ENCODE results near the gene PIK3R6. TPM values are rescaled to one million over a fixed set of nuclear protein-coding genes. Genes with fewer than 3 reads are reported as not detected.

Gene PIK3R6
- total and polyA plus RNA-seq, 8 donors: 0.16 to 1.1 (median 0.23) TPM; not detected in 2

GRCh38 chr17:8835631-8836364 lies 31.7 kb downstream of the PIK3R6 start:
- DNase-seq (no peak), ATAC-seq (no peak), FAIRE-seq (no peak)
- H3K27ac ChIP-seq: no peak overlapping the region
- H3K36me3 ChIP-seq: no peaks in the 10 kb centered on the region
- TF ChIP-seq, protein P1, sequence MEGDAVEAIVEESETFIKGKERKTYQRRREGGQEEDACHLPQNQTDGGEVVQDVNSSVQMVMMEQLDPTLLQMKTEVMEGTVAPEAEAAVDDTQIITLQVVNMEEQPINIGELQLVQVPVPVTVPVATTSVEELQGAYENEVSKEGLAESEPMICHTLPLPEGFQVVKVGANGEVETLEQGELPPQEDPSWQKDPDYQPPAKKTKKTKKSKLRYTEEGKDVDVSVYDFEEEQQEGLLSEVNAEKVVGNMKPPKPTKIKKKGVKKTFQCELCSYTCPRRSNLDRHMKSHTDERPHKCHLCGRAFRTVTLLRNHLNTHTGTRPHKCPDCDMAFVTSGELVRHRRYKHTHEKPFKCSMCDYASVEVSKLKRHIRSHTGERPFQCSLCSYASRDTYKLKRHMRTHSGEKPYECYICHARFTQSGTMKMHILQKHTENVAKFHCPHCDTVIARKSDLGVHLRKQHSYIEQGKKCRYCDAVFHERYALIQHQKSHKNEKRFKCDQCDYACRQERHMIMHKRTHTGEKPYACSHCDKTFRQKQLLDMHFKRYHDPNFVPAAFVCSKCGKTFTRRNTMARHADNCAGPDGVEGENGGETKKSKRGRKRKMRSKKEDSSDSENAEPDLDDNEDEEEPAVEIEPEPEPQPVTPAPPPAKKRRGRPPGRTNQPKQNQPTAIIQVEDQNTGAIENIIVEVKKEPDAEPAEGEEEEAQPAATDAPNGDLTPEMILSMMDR (IDR thresholded peaks at IDR 0.05): no peak
- intact Hi-C loops (cut with DNase I): no loop called here
- H3K4me3 ChIP-seq: no peak overlapping the region
- H3K4me1 ChIP-seq: no peaks in the 10 kb centered on the region
- WGBS, 2 donors: 78 to 84% methylated on average over 6 of the region's 6 CpGs
- no peaks in the 10 kb centered on the region for H3K9me3 ChIP-seq
- H3K27me3 ChIP-seq: no peaks in the 10 kb centered on the region

- WGBS, 2 donors: 87 to 91% methylated on average over 14 of the region's 14 CpGs
- Histone ChIP-seq H3K4me3 (no peak overlapping the region), H3K4me1 (no peaks in the 10 kb centered on the region), H3K27ac (no peak overlapping the region), H3K27me3 (no peaks in the 10 kb centered on the region), H3K36me3 (no peaks in the 10 kb centered on the region), H3K9me3 (no peaks in the 10 kb centered on the region)
- FAIRE-seq (no peak), ATAC-seq (no peak), DNase-seq (no peak)
- TF ChIP-seq, protein P1 (IDR thresholded peaks at IDR 0.05): no peak
- intact Hi-C loops (cut with DNase I): no loop called here
Observed at GRCh38 chr17:8835106-8835505, 32.4 kb downstream of the PIK3R6 start.

DNA sequence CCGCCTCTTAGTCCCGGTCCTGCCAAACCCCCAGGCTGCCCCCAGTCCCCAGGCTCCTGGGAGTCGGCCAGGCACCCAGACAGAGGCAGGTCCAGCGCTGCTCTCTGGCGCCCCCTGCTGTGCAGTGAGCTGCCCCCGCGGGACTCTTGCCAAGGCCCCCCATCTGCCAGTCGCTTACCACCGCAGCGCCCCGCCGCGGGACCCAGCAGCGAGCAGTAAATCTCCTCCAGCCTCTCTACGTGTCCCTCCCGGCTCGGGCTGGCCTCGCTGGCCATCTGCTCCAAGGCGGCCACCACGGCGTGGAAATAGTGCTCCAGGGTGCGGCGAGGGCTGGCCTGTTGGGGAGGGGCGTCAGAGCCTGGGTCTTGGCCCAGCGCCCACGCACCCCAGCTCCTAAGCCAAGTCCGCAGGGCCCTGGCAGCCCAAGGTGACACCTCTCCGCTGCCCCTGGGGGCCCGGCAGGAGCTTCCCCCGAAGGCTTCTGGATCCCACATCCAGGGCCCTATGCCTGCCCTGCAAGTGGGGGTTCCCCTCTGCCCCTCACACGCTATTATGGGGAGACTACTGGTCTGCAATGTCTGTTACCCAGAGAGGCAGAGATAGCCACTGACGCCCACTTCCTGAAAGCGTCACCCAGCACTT lies 34.6 kb downstream of the PIK3R6 start:
- TF ChIP-seq, protein P1 (IDR thresholded peaks at IDR 0.05): peak; percentile 18 to 29 (median 26)
- intact Hi-C loops (cut with DNase I): no loop called here
- H3K9me3 ChIP-seq: no peaks in the 10 kb centered on the region
- no peak overlapping the region for H3K4me3 ChIP-seq
- 32 to 43% methylated on average over 30 to 33 of the region's 33 CpGs for WGBS, 2 donors
- DNase-seq: peak in 3 of 6 donors; percentile 45 to 68 (median 62)
- no peak for FAIRE-seq
- H3K27ac ChIP-seq: no peak overlapping the region
- H3K4me1 ChIP-seq: no peaks in the 10 kb centered on the region
- no peaks in the 10 kb centered on the region for H3K36me3 ChIP-seq
- no peaks in the 10 kb centered on the region for H3K27me3 ChIP-seq
- ATAC-seq: peak in 1 of 4 donors; percentile 42

DNA sequence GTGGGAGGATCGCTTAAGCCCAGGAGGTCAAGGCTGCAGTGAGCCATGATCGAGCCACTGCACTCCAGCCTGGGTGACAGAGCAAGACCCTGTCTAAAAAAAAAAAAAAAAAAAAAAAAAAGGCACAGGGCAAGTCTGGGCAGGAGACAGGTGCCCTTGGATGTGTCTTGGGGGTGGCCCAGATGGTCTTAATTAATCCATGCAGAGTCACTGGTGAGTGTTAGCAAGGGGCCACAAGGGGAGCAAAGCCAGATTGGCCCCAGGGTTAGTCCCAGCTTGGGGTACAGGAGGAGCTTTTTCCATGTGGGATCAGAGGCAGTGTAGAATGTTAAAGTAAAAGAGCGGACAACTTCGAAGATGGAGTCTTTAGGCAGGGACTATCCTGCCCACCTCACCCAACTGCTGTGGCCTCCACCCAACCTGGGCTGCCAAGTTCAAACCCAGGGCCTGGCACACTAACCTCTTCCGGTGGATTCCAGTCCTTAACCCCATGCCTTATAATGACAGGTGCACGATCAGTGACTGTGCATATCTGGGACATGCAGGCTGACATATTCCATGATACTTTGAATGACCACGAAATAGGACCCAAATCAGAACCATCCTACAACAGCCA lies 36.1 kb downstream of the PIK3R6 start:
- Histone ChIP-seq H3K36me3 (no peaks in the 10 kb centered on the region), H3K4me3 (no peak overlapping the region), H3K9me3 (no peaks in the 10 kb centered on the region), H3K4me1 (no peaks in the 10 kb centered on the region), H3K27me3 (no peaks in the 10 kb centered on the region), H3K27ac (no peak overlapping the region)
- DNase-seq (no peak), ATAC-seq (no peak), FAIRE-seq (no peak)
- WGBS, 2 donors: 69 to 78% methylated on average over 7 of the region's 7 CpGs
- TF ChIP-seq, protein P1 (IDR thresholded peaks at IDR 0.05): no peak
- intact Hi-C loops (cut with DNase I): no loop called here

All from pancreas (tissue), 10 donors.